SK-N-SH (cell line): ENCODE measurements around the gene TMEM129.

Experiments
- NFIC ChIP-seq: IDR thresholded peaks from 2 replicates; pipeline ENCODE4 v1.4.0; 2012; ENCODE audit warnings: borderline replicate concordance
- TF ChIP-seq, protein P1 (sequence below): fragments of 150-350 bp; IDR thresholded peaks from 2 replicates; pipeline ENCODE4 v1.6.1; 2017; ENCODE audit warnings: antibody characterized with exemption, low read length, low read depth, borderline replicate concordance
- TF ChIP-seq, protein P2 (sequence below): fragments of 200-600 bp; sonication (generic); IDR thresholded peaks from 2 replicates; pipeline ENCODE4 v1.6.1; 2017; ENCODE audit warnings: antibody characterized with exemption, mild to moderate bottlenecking, moderate library complexity

DNA sequence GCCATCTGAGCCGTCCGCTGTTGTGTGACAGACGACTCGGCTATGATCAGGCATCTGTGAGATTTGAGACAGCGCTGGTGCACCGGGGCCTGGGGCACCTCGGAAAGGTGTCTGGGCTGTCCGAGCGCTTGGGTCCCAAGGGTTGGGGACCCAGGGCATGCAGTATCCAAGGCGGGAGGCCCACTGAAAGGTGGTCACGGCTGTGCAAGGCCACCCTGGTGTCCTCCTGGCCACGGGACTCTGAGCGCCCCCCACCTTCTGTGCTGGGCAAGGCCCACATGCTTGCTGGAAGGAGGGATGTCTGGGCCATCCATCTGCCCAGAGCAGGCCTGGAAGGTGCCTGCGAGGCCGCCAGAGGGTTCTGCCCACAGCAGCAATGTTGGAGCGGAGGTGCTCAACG is 20.1 kb upstream of the TMEM129 start:
- TF ChIP-seq NFIC, result no peak
- TF ChIP-seq, protein P1, sequence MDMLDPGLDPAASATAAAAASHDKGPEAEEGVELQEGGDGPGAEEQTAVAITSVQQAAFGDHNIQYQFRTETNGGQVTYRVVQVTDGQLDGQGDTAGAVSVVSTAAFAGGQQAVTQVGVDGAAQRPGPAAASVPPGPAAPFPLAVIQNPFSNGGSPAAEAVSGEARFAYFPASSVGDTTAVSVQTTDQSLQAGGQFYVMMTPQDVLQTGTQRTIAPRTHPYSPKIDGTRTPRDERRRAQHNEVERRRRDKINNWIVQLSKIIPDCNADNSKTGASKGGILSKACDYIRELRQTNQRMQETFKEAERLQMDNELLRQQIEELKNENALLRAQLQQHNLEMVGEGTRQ, result no peak
- TF ChIP-seq, protein P2, sequence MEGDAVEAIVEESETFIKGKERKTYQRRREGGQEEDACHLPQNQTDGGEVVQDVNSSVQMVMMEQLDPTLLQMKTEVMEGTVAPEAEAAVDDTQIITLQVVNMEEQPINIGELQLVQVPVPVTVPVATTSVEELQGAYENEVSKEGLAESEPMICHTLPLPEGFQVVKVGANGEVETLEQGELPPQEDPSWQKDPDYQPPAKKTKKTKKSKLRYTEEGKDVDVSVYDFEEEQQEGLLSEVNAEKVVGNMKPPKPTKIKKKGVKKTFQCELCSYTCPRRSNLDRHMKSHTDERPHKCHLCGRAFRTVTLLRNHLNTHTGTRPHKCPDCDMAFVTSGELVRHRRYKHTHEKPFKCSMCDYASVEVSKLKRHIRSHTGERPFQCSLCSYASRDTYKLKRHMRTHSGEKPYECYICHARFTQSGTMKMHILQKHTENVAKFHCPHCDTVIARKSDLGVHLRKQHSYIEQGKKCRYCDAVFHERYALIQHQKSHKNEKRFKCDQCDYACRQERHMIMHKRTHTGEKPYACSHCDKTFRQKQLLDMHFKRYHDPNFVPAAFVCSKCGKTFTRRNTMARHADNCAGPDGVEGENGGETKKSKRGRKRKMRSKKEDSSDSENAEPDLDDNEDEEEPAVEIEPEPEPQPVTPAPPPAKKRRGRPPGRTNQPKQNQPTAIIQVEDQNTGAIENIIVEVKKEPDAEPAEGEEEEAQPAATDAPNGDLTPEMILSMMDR, result no peak
